Measurements from ENCODE around the gene TRIM41. TPM values are rescaled to one million over a fixed set of nuclear protein-coding genes. Genes with fewer than 3 reads are reported as not detected.
"Not testable (repeated sequence)": the region's sequence is repeated elsewhere in the genome, so short reads cannot be mapped to it uniquely, and the experiment has no call there.

Gene TRIM41
- total RNA-seq, 1 donor from 2014 or later: 28.8 TPM

GRCh38 chr5:181211208-181211607 is 11.9 kb upstream of the TRIM41 start:
- Mint-ChIP-seq H3K4me1 (ENCODE audit: low read depth, unreplicated experiment) (peaks cover 9% of the 10 kb centered on the region), H3K27me3 (ENCODE audit: unreplicated experiment) (peaks cover 25% of the 10 kb centered on the region), H3K4me3 (ENCODE audit: unreplicated experiment) (no peak overlapping the region)

GRCh38 chr5:181212080-181212479 is 11.0 kb upstream of the TRIM41 start:
- Mint-ChIP-seq H3K4me1 (ENCODE audit: low read depth, unreplicated experiment) (peaks cover 3% of the 10 kb centered on the region), H3K4me3 (ENCODE audit: unreplicated experiment) (no peak overlapping the region), H3K36me3 (ENCODE audit: unreplicated experiment) (no peaks in the 10 kb centered on the region), H3K27me3 (ENCODE audit: unreplicated experiment) (peaks cover 19% of the 10 kb centered on the region), H3K9me3 (ENCODE audit: unreplicated experiment) (peaks cover 15% of the 10 kb centered on the region), H3K27ac (ENCODE audit: unreplicated experiment) (no peak overlapping the region)
- TF ChIP-seq CTCF (IDR thresholded peaks at IDR 0.05; ENCODE audit: partially characterized antibody, unreplicated experiment): no peak
- DNase-seq: no peak

More at GRCh38 chr5:181211208-181211607, 11.9 kb upstream of the TRIM41 start:
- no peak for TF ChIP-seq CTCF (IDR thresholded peaks at IDR 0.05; ENCODE audit: partially characterized antibody, unreplicated experiment)
- no peak for DNase-seq
- no peak overlapping the region for H3K27ac Mint-ChIP-seq (ENCODE audit: unreplicated experiment)
- peaks cover 22% of the 10 kb centered on the region for H3K9me3 Mint-ChIP-seq (ENCODE audit: unreplicated experiment)
- peaks cover 7% of the 10 kb centered on the region for H3K36me3 Mint-ChIP-seq (ENCODE audit: unreplicated experiment)

- Mint-ChIP-seq H3K27me3 (ENCODE audit: unreplicated experiment) (peaks cover 12% of the 10 kb centered on the region), H3K36me3 (ENCODE audit: unreplicated experiment) (no peaks in the 10 kb centered on the region), H3K4me3 (ENCODE audit: unreplicated experiment) (no peak overlapping the region), H3K9me3 (ENCODE audit: unreplicated experiment) (peaks cover 12% of the 10 kb centered on the region), H3K4me1 (ENCODE audit: low read depth, unreplicated experiment) (peaks cover 6% of the 10 kb centered on the region), H3K27ac (ENCODE audit: unreplicated experiment) (no peak overlapping the region)
- no peak for DNase-seq
- no peak for TF ChIP-seq CTCF (IDR thresholded peaks at IDR 0.05; ENCODE audit: partially characterized antibody, unreplicated experiment)
Observed at GRCh38 chr5:181212934-181213333, 10.1 kb upstream of the TRIM41 start.

GRCh38 chr5:181214249-181214648 is 8.8 kb upstream of the TRIM41 start:
- not testable (repeated sequence) for H3K4me3 Mint-ChIP-seq (ENCODE audit: unreplicated experiment); H3K27ac Mint-ChIP-seq (ENCODE audit: unreplicated experiment); H3K4me1 Mint-ChIP-seq (ENCODE audit: low read depth, unreplicated experiment); DNase-seq; H3K36me3 Mint-ChIP-seq (ENCODE audit: unreplicated experiment)
- peaks cover 16% of the 10 kb centered on the region for H3K9me3 Mint-ChIP-seq (ENCODE audit: unreplicated experiment)
- H3K27me3 Mint-ChIP-seq (ENCODE audit: unreplicated experiment): peaks cover 16% of the 10 kb centered on the region

- Mint-ChIP-seq H3K36me3 (ENCODE audit: unreplicated experiment) (no peaks in the 10 kb centered on the region), H3K4me3 (ENCODE audit: unreplicated experiment) (peak overlapping the region; percentile 71), H3K9me3 (ENCODE audit: unreplicated experiment) (peaks cover 20% of the 10 kb centered on the region), H3K27ac (ENCODE audit: unreplicated experiment) (no peak overlapping the region), H3K4me1 (ENCODE audit: low read depth, unreplicated experiment) (peaks cover 6% of the 10 kb centered on the region), H3K27me3 (ENCODE audit: unreplicated experiment) (peaks cover 28% of the 10 kb centered on the region)
- no peak for DNase-seq
- no peak for TF ChIP-seq CTCF (IDR thresholded peaks at IDR 0.05; ENCODE audit: partially characterized antibody, unreplicated experiment)
Observed at GRCh38 chr5:181215997-181216989, 6.8 kb upstream of the TRIM41 start.
